Neural crest cell (in vitro differentiated cells): Measurements from ENCODE around the gene SPOPL. TPM values are rescaled to one million over a fixed set of nuclear protein-coding genes. Genes with fewer than 3 reads are reported as not detected.

Source experiments
- DNase-seq: peaks from one replicate; pipeline ENCODE4 v3.0.0; 2021; ENCODE audit warnings: low read depth, mixed read lengths, low spot score
- H3K27ac Mint-ChIP-seq: one replicate; pipeline ENCODE4 v1.8.0; 2021; ENCODE audit warnings: mild to moderate bottlenecking, mixed read lengths; ENCODE audit not compliant: unreplicated experiment
- H3K27me3 Mint-ChIP-seq: 2 replicates; pipeline ENCODE4 v1.8.0; 2021; ENCODE audit warnings: low read depth, mild to moderate bottlenecking, mixed read lengths
- H3K36me3 Mint-ChIP-seq: 2 replicates; pipeline ENCODE4 v1.8.0; 2021; ENCODE audit warnings: low read depth, mild to moderate bottlenecking, mixed read lengths
- H3K4me1 Mint-ChIP-seq: 2 replicates; pipeline ENCODE4 v1.8.0; 2021; ENCODE audit warnings: mixed read lengths
- H3K4me3 Mint-ChIP-seq: one replicate; pipeline ENCODE4 v1.8.0; 2021; ENCODE audit warnings: mild to moderate bottlenecking, mixed read lengths
- H3K9me3 Mint-ChIP-seq: 2 replicates; pipeline ENCODE4 v1.8.0; 2021; ENCODE audit warnings: mixed read lengths
- CTCF ChIP-seq: fragments of 200-600 bp; sonication (generic); conservative IDR thresholded peaks from 2 replicates; pipeline ENCODE4 v1.5.0; 2021; ENCODE audit warnings: antibody characterized with exemption, mild to moderate bottlenecking
- total RNA-seq: library from RNA; stranded (reverse); gene quantifications from 2 replicates; pipeline ENCODE4 v1.2.1, GENCODE V29; 2021

The SPOPL gene
- total RNA-seq, 1 donor from 2014 or later, result 18.0 TPM

- no peak for TF ChIP-seq CTCF
- Mint-ChIP-seq H3K4me1 (no peaks in the 10 kb centered on the region), H3K27me3 (no peaks in the 10 kb centered on the region), H3K36me3 (no peaks in the 10 kb centered on the region), H3K4me3 (no peak overlapping the region), H3K27ac (no peak overlapping the region), H3K9me3 (no peaks in the 10 kb centered on the region)
- DNase-seq, result no peak
Measured at GRCh38 chr2:138618971-138619370, 117.4 kb downstream of the SPOPL start.

GRCh38 chr2:138620431-138620830 is 118.9 kb downstream of the SPOPL start:
- TF ChIP-seq CTCF, result no peak
- H3K27me3 Mint-ChIP-seq, result no peaks in the 10 kb centered on the region
- H3K9me3 Mint-ChIP-seq, result no peaks in the 10 kb centered on the region
- no peaks in the 10 kb centered on the region for H3K4me1 Mint-ChIP-seq
- no peaks in the 10 kb centered on the region for H3K36me3 Mint-ChIP-seq
- no peak overlapping the region for H3K4me3 Mint-ChIP-seq
- H3K27ac Mint-ChIP-seq, result no peak overlapping the region
- no peak for DNase-seq

GRCh38 chr2:138621139-138621538 is 119.6 kb downstream of the SPOPL start:
- TF ChIP-seq CTCF, result no peak

GRCh38 chr2:138622613-138623012 is 121.0 kb downstream of the SPOPL start:
- TF ChIP-seq CTCF, result no peak
- DNase-seq, result no peak
- Mint-ChIP-seq H3K9me3 (no peaks in the 10 kb centered on the region), H3K27me3 (no peaks in the 10 kb centered on the region), H3K27ac (no peak overlapping the region), H3K36me3 (no peaks in the 10 kb centered on the region), H3K4me3 (no peak overlapping the region), H3K4me1 (peaks cover 5% of the 10 kb centered on the region)

More at GRCh38 chr2:138621139-138621538, 119.6 kb downstream of the SPOPL start:
- no peaks in the 10 kb centered on the region for H3K9me3 Mint-ChIP-seq
- DNase-seq, result no peak
- H3K27ac Mint-ChIP-seq, result no peak overlapping the region
- H3K4me1 Mint-ChIP-seq, result peaks cover 3% of the 10 kb centered on the region
- no peak overlapping the region for H3K4me3 Mint-ChIP-seq
- H3K27me3 Mint-ChIP-seq, result no peaks in the 10 kb centered on the region
- H3K36me3 Mint-ChIP-seq, result no peaks in the 10 kb centered on the region
